NCI-H146 treated with DMSO at 0.1 percent for 48 hours (cell line): ENCODE results near the gene PTPN6.

Experiments used
- DNase-seq: peaks from one replicate; lab custom pipeline; 2025; ENCODE audit not compliant: unreplicated experiment; lab: John Stamatoyannopoulos, UW

PTPN6 gene

DNA sequence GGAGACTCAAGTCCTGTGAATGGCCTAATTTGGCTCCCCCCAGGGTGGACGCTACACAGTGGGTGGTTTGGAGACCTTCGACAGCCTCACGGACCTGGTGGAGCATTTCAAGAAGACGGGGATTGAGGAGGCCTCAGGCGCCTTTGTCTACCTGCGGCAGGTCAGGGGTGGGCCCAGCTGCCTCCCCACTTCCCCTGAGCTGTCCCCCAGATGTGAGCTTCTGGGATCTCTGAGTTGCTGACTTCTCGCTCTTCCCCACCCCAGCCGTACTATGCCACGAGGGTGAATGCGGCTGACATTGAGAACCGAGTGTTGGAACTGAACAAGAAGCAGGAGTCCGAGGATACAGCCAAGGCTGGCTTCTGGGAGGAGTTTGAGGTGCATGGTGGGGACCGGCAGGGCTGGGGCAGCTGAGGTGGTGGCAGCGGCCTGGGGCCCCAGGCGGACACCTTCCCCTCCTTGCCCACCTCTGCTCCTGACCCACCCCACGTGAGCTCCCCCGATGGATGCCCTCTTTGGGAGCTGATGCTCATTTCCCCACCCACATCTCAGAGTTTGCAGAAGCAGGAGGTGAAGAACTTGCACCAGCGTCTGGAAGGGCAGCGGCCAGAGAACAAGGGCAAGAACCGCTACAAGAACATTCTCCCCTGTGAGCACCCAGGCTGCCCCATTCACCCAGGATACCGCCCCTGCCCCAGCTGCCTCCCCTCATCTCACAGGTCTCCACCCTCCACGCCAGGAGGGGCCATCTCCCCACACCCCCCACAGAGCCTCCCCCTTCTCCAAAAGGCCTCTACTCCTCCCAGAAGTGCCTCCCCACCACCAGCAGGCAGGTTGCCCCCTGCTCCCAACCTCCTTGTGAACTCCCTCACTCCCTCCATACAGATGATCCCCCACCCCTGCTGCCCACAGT is 4.2 kb downstream of the PTPN6 start:
- DNase-seq: no peak

DNA sequence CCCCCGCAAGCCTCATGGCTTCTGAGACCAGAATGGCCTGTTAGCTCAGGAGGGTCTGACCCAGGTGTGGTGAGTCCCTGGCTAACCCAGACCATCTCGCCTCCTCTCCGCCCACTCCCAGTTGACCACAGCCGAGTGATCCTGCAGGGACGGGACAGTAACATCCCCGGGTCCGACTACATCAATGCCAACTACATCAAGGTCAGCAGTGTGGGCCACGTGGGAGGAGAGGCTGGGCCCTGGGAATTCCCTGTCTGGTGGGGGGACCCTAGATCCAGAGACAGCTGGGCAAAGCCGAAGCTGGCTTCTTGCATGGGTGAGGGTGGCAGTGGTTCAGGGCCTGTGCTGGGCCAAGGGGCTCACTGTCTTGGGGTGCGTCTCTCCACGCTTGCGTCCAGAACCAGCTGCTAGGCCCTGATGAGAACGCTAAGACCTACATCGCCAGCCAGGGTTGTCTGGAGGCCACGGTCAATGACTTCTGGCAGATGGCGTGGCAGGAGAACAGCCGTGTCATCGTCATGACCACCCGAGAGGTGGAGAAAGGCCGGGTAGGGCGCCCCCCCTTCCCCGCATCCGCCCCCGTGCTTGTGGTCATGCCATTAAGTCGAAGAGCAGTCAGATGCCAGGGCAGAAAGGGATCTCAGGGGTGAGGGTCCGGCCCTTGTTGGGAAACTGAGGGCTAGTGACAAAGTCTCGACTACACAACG is 5.0 kb downstream of the PTPN6 start:
- DNase-seq: no peak

DNA sequence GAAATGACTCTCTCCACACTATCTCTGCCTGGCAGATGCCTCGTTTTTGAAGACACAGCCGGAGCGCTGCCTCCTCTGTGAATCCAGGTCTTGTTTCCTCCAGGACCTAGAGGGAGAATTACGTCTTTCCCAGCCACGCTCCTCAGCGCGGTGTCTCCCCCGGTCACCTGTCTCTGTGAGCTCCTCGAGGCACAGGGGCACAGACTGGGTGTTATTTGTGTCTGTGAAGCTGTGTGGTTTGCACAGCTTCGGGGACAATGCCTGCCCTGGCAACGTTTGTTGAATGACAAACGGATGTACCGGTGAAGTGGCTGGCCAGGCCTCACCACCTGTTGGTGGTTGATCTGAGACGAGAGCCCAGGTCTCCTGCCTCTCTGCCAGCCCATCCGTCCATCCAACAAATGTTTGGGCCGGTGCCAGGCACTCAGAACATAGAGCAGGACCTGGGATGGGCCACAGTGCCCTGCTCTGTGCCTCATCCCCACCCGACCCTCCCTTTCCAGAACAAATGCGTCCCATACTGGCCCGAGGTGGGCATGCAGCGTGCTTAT is 6.1 kb downstream of the PTPN6 start:
- no peak for DNase-seq

DNA sequence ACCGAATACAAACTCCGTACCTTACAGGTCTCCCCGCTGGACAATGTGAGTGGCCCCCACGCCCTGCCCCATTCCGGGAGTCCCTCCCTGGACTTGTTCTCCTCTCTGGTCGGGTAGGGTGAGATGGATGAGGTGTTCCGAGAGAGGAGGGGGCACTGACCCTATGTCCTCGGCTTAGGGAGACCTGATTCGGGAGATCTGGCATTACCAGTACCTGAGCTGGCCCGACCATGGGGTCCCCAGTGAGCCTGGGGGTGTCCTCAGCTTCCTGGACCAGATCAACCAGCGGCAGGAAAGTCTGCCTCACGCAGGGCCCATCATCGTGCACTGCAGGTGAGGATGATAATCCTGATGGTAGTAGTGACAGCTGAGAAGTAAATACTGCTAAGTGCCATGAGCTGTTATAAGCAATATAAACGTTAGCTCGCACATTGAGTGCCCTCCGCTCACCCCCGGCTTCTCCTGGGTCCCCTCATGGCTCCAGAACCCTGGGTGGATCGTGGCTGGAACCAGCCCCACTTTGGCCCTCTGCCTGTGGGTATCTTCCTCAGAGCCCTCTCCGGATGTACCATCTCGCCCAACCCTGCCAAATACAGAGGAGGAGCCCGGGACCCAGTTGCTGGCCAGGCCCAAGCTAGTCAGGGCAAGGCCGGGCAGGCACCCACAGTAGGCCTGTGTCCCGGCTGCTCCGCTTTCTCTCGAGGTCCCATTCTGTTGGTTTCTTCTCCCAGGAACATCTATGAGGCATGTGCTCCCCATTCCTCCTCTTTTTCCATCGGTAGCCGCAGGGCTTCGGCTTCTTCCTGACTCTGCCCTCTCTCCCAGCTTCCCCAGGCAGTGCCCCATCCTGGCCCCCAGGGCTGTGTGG is 6.8 kb downstream of the PTPN6 start:
- no peak for DNase-seq

DNA sequence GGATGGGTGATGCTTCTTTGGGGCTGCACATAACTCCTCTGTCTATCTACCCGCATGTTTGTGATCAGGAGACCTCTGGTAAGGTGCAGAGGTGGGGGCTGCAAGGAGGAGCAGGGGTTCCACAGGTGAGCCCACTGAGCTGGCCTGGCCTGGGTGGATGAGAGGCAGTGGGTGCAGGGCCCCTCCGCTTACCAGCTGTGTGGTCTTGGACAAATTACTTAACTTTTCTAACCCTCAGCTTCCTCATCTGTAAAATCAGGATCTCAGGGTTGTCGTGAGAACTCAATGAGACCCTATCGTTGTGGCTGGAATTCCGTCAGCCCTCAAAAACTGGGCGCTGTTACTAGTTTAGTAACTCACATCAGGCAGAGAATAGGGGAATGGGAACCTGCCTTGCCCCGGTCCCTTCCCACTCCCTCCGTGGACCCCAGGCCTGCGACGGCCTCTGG is 7.5 kb downstream of the PTPN6 start:
- no peak for DNase-seq

DNA sequence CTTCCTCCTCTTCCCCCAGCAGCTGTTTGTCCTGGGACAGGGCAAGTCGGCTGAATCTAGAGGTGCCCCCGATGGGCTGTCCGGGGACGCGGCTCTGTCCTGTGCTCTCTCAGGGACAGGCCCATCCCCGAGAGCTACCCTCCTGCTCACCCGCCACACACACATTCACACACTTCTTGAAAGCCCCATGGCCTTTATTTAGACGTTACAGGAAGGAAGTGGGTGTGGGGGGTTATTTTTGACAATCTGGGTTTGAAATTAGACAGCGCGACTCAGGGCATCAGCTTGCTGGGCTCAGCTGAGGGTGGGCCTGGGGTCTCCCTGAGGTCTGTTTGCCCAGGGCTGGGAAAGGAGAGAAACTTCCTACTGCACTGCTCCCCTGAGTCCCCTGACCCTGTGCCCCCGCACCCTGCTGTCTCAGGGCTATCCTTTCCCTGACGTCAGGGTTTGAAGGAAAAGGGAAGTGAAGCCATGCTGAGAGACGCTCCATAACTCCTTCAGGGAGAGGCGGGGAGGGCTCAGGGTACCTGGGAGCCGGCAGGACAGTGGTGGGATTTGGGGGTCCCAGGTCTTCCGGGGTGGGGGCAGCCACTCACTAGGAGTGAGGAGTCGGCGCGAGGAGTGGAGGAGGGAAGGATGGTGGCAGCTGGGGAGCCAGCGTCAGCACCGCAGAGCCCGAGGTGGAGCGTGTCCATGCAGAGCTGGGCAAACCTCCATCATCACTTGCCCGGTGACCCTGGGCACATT is 8.1 kb downstream of the PTPN6 start:
- no peak for DNase-seq

DNA sequence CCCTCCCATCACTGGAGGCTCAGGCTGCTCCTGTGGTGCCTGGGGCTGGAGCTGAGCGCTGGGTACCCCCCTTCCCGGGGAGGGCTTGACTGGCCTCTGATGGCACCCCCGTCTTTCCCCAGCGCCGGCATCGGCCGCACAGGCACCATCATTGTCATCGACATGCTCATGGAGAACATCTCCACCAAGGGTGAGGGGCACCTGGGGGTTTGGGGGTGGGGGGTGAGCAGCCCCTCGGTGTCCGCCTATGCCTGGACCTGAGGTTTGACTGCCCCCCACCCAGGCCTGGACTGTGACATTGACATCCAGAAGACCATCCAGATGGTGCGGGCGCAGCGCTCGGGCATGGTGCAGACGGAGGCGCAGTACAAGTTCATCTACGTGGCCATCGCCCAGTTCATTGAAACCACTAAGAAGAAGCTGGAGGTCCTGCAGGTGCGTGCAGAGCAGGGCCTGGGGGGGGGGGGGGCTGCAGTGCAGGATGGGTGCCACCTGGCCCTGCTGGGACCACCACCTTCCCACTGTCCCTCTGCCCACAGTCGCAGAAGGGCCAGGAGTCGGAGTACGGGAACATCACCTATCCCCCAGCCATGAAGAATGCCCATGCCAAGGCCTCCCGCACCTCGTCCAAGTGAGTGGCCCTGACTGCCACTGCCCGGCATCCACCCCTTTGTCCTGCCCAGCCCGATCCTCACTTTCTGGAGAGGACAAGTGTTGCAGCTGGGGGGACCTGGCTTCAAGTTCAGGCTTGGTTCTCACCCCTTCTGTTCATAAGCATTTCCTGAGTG is 8.8 kb downstream of the PTPN6 start:
- no peak for DNase-seq

DNA sequence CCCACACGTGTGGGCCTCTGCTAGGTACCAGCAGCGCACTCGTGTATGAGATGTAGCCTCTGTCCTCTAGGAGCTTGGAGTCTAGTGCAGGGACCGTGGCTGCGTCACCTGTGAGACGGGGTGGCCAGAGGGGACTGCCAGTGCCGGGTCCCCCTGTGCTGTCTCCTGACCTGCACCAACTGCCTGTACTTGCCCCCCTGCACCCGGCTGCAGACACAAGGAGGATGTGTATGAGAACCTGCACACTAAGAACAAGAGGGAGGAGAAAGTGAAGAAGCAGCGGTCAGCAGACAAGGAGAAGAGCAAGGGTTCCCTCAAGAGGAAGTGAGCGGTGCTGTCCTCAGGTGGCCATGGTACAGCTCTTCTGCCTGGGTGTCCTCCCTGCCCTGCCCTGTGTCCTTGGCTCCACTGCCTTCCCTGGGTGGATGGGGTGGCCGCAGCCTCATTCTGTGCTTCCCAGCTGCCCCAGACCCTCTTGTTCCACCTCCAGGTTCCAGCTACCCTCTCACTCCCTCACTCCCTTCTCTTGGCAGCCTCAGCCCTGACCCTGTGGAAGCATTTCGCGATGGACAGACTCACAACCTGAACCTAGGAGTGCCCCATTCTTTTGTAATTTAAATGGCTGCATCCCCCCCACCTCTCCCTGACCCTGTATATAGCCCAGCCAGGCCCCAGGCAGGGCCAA is 9.6 kb downstream of the PTPN6 start:
- peak; percentile 57 for DNase-seq

DNA sequence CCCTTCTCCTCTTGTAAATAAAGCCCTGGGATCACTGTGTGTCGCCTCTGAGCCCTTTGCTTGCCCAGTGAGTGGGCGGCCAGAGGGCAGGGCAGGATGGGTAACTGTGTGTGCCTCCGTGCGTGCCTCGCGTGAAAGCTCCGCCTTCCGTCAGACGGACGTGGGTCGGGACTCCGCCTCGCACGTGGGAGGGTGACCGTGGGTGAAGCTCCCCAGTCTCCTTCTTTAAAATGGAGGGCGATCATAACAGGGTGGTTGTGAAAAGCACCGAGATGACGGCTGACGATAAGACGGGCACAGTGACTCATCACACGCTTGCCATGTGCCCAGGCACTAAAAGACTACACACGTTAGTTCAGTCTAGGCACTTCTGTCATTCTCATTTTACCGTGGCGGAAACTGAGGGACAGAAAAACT is 10.1 kb downstream of the PTPN6 start:
- peak; percentile 72 for DNase-seq

DNA sequence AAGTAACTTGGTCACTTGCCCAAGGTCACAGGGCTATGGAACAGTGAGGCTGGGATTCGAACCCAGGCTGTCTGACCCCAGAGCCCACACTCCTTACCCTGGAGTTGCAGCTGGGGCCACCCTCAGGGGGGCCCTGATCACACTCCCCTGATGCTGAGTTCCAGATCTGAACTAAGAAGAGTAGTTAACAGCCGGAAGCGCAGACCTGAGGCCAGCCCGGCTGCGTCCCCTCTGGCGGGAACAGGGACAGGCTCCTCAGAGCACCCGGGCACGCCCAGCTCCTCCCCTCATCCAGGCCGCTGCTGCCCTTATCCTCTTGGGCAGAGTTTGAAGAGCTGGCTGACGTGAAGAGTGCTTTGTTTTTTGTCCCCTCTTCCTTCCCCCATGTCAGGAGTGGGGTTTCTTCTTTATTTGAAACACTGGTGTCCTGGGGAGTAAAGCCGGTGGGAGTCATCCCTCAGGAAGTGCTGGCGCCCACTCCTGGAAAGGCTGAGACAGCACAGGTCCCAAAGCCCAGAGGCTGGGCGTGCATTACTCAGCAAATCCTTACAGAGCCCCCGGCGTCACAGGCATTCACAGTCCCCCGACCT is 10.6 kb downstream of the PTPN6 start:
- DNase-seq: no peak

DNA sequence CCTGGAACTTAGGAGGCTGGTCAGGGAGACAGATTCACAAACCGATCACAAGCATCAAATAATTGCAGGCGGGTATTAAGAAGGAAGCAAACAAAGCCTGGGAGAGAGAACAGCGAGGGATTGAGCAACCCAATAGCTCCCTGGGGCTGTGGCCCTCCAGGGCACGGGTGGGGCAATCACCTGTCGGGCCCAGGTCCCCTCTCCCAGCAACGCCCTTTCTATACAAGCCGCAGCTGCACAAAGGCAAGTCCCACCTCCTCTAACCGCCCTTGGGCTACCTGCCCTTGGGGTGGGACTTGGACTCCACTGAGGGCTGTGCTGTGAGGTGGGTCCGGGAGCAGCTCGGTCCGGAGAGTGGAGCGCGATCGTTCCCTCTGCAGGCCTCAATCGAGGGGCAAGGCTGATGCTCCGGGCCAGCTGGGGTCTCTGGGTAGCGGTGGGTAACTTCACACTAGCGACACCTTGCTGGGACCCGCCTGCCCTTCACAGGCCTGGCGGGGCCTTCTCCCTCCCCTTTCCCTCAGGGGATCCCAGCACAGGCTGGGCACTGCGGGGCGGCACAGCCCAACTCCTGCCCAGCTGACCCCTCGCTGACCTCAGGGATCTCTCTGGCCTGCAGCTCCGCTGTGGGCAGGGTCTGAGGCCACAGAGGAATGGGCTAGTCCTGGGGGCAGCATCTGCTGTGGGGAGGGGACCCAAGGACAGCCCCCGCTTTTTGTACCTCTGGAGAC is 11.3 kb downstream of the PTPN6 start:
- peak; percentile 100 for DNase-seq

DNA sequence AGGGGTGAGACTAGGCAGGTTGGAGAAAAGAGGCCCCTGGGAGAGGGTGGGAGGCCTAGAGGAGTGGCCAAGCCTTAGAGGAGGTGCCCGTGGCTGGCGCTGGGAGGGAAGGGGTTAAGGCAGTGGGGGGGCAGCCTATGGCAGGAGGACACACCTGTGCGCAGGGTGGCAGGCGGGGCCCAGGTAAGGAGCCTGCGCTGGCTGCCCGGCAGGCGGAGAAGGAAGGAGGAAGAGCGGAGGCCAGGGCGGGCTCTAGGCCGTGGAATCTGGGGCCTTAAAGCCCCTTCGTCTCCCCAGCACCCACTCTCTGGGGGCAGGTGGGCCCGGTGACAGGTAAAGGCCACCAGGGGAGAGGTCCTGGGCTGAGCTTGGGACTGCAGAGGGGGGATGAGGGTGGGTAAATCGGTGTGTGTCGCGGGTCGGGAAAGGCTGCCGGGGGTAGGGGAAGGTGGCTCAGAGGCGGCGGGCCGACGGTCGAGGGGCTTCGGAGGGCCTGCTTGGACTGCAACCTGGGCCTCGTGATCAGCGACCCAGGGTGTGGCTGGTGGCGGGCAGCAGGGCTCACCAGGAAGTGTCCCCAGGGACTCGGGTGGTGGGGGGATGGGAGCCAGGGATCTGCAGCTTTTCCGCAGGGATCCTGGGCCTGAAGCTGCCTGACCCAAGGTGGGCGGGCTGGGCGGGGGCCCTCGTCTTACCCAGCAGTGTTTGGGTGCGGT is 12.0 kb downstream of the PTPN6 start:
- DNase-seq: peak; percentile 98

DNA sequence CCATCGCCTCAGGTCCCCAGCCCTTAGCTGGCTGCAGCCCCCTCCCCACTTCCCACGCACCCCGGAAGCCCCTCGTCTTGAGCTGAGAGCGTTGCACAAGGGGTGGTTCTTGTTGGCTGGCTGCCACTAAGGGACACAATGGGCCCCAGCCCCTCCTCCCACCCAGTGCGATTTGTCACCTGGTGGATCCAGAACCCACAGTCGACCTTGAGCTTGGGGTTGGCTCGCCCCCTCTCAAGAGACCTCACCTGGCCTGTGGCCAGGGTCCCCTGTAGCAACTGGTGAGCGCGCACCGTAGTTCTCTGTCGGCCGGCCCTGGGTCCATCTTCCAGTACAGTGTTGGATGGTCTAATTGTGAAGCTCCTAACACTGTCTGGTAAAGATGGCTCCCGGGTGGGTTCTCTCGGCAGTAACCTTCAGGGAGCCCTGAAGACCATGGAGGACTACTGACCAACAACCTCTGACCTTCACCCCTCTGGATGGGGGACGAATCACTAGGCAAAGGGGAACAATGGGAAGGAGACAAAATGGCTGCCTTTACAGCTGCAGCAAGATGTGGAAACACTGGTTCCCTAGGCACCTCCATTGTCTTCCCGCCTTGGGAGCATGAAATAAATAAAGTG is 12.7 kb downstream of the PTPN6 start:
- DNase-seq: peak; percentile 77

DNA sequence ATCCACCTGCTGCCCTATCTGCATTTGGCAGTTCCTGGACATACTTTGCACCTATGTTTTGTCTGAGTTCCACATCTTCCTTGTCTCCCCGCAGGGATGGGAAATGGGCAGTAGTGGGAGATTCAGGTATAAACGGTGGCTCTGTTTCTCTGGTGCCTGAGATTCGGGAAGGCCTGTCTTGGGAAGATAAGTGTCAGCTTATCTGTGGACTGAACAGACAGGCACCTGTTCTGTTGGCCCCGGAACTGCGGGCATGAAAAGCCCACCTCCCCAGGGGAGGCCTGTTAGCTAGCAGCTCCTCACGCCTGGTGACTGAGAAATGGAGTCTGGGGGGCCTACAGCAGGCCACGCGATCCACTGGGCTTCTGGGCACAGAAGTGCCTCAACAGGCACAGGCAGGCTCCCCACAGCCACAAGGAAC is 13.5 kb downstream of the PTPN6 start:
- no peak for DNase-seq

DNA sequence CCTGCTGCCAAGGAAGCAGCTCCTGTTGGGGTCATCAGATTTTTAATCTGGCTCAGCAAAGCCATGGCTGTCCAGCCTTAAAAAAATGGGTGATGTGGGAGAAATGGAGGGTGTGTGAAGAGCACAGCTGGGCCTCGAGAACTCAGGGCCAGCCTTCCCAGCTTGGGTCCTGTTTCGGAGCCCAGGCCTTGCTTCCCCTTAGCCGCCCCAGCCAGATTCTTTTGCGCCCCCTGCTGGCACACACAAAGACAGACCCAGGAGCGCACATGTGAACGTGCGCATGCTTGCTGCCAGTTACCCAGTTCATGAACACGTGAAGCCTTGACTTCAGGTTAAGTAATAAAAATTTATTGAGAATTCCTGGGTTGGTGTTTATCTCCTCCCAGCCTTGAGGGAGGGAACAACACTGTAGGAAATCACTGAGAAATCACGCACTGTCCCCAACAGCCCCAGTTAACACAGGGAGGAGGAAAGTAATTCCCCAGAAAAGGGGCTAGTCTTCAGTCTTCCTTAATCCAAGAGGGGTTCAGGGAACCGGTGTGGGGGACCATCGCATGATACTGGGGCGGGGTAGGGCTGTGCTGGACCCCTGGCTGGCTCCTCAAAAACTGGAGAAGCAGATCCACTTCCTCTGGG is 14.0 kb downstream of the PTPN6 start:
- peak; percentile 93 for DNase-seq

DNA sequence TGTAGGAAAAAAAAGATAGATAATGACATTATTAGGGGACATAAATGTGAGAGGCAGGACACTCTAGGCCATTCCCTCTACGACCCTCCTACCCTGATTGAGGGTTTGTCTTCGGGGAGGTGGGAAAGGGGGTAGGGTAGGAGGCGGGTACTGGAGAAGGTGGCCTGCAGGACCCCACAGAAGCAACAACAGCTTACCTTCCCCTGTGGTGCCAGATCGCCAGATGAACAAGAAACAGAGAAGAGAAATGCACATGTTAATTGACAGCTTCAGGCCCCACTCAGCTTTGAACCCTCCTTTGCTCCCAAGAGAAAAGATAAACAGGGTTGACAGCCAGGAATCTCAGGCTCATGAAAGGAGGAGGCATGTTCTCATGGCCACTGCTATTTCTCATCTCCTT is 14.6 kb downstream of the PTPN6 start:
- no peak for DNase-seq
